Lower lobe of right lung (tissue), 2 donors: Measurements from ENCODE around the gene TAF1A. TPM values are rescaled to one million over a fixed set of nuclear protein-coding genes. Genes with fewer than 3 reads are reported as not detected.

Source experiments
- ATAC-seq, 2 donors: fragments of 200-7000 bp; cut with Tn5 transposase; one replicate each; pipeline ENCODE4 v1.9.1; 2020 to 2022; ENCODE audit warnings: mild to moderate bottlenecking in 2 of 2, moderate library complexity in 2 of 2
- DNase-seq: peaks from one replicate; pipeline ENCODE4 v3.0.0-alpha.2; 2020
- H3K27ac ChIP-seq: fragments of 200-600 bp; one replicate; pipeline ENCODE4 v1.8.0; 2022
- H3K27me3 ChIP-seq: fragments of 200-600 bp; one replicate; pipeline ENCODE4 v1.8.0; 2022; ENCODE audit warnings: low read depth
- H3K36me3 ChIP-seq: fragments of 200-600 bp; one replicate; pipeline ENCODE4 v1.8.0; 2022; ENCODE audit warnings: mild to moderate bottlenecking
- H3K4me1 ChIP-seq: fragments of 200-600 bp; one replicate; pipeline ENCODE4 v1.8.0; 2022
- H3K4me3 ChIP-seq: fragments of 200-600 bp; one replicate; pipeline ENCODE4 v1.8.0; 2022; ENCODE audit warnings: mild to moderate bottlenecking
- H3K9me3 ChIP-seq: fragments of 200-600 bp; one replicate; pipeline ENCODE4 v1.8.0; 2022
- intact Hi-C: fragments of 100-400 bp; cut with DNase I; formaldehyde crosslinking; loops from one replicate; pipeline ENCODE4 v1.11.0; 2022
- total RNA-seq: library from RNA; stranded (reverse); fragmentation: NEBNext Ultra II Directional; extraction: Animal tissue kit (Norgen Biotek cat#: 25700); gene quantifications from one replicate; pipeline ENCODE4 v1.2.1, GENCODE V29; 2021
- TF ChIP-seq, protein P1 (sequence below): fragments of 200-600 bp; IDR thresholded peaks from one replicate; pipeline ENCODE4 v1.8.0; 2022; ENCODE audit warnings: antibody characterized with exemption, mild to moderate bottlenecking
- donor health status: DM: no; HTN: yes; CAD: no; lungs with severe emphysema.

TAF1A gene
- total RNA-seq, 1 donor from 2014 or later, result 9.7 TPM

DNA sequence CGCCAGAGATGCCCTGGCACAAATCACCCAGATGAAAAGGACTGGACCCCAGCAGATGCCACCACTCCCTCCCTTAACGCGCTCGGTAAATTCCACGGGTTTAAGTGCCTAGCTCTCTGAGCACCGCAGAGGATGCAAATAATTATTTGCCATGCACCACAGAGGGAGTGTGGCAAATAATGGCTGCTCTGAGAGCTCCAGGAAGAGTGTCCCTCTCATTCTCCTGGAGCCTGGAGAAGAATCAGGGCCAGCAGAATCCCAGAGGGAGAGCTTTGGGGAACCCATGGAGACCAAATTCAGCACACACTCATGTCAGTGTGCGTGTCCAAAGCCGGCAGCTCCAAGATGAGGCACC, 42.5 kb downstream of the TAF1A start:
- H3K36me3 ChIP-seq, result no peaks in the 10 kb centered on the region
- DNase-seq (no peak), ATAC-seq (no peak)
- H3K27ac ChIP-seq, result no peak overlapping the region
- H3K4me1 ChIP-seq, result no peaks in the 10 kb centered on the region
- no peak overlapping the region for H3K4me3 ChIP-seq
- TF ChIP-seq, protein P1, sequence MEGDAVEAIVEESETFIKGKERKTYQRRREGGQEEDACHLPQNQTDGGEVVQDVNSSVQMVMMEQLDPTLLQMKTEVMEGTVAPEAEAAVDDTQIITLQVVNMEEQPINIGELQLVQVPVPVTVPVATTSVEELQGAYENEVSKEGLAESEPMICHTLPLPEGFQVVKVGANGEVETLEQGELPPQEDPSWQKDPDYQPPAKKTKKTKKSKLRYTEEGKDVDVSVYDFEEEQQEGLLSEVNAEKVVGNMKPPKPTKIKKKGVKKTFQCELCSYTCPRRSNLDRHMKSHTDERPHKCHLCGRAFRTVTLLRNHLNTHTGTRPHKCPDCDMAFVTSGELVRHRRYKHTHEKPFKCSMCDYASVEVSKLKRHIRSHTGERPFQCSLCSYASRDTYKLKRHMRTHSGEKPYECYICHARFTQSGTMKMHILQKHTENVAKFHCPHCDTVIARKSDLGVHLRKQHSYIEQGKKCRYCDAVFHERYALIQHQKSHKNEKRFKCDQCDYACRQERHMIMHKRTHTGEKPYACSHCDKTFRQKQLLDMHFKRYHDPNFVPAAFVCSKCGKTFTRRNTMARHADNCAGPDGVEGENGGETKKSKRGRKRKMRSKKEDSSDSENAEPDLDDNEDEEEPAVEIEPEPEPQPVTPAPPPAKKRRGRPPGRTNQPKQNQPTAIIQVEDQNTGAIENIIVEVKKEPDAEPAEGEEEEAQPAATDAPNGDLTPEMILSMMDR, result no peak
- peaks cover 10% of the 10 kb centered on the region for H3K27me3 ChIP-seq
- H3K9me3 ChIP-seq, result no peaks in the 10 kb centered on the region
- intact Hi-C loops, result no loop called here

DNA sequence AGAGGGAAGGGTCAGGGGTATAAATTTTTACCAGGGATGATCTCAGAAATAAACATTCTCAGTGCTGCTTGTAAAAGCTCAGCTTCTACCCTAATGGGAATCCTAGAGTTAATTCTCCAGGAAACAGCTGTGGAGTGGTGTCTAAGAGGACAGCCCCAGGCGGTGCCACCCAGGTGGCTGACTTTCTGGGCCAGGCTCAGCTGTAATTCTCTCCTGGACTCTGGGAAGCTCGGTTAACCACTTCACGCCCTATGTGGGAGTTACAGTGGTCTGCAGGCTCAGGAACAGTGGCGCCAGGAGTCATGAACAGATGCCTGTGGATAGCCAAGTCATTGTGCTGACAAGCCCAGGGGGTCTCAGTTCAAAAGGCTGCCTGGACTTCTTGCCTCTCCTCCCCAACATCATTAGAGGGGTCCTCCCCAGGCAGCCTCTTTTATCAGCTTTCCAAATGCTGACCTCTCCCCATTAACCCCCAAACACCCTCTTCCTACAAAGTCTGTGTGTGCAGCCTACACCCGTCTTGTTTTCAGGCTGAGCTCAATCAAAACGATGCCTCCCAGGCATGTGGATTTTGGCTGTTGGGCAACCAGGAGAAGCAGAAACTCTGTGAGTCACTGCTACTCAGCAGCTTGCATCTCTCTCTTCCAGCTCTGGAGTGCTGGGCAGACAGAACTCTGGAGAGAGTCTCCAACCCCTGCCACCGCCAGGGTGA, 43.0 kb downstream of the TAF1A start:
- ATAC-seq, result peak; percentile 61 to 66

DNA sequence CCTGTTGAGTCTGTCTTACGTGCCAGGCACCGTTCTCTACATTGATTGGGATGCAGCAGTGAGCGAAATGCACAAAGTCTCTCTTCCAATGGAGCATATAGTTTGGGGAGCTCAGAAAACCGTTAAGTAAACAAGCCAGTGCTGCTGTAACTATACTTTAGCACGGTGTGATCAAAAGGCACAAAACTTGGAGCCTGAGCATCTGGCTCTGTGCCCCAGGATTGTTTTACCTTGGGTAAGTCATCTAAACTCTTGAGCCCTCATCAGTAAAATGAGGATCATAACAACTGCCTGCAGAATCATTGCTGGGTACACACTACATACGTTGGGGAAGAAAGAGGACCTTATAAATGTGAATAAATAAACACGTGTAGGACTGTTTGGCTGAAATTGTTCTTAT, 43.6 kb downstream of the TAF1A start:
- Histone ChIP-seq H3K4me3 (no peak overlapping the region), H3K9me3 (no peaks in the 10 kb centered on the region), H3K27me3 (peaks cover 10% of the 10 kb centered on the region), H3K36me3 (no peaks in the 10 kb centered on the region), H3K4me1 (no peaks in the 10 kb centered on the region), H3K27ac (no peak overlapping the region)
- DNase-seq, result no peak
- intact Hi-C loops, result no loop called here
- TF ChIP-seq, protein P1, result no peak
- ATAC-seq, result no peak

More for the DNA sequence above, 43.0 kb downstream of the TAF1A start:
- Histone ChIP-seq H3K27ac (no peak overlapping the region), H3K36me3 (no peaks in the 10 kb centered on the region), H3K27me3 (peaks cover 10% of the 10 kb centered on the region), H3K4me1 (no peaks in the 10 kb centered on the region), H3K9me3 (no peaks in the 10 kb centered on the region), H3K4me3 (no peak overlapping the region)
- intact Hi-C loops, result no loop called here
- DNase-seq, result no peak
- TF ChIP-seq, protein P1, result no peak

DNA sequence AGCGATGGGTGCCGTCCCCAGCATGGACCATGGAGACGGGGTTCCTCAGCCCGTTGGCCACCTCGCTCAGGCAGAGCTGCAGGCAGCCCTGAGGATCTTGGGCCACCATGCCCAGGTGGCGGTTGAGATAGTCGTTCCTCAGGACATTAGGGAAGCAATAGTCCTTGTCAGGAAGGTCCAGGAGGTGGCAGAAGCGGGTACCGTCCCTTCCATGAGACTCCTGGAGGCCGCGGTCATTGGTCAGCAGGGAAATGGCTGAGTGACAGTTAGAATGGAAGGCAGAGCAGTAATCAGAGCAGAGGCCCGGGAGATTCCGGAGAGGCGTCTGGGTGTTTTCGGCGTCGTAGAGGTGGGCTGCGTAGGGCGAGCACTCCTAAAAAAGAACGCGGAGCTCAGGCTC, 45.9 kb downstream of the TAF1A start:
- Histone ChIP-seq H3K27ac (no peak overlapping the region), H3K27me3 (peaks cover 10% of the 10 kb centered on the region), H3K9me3 (no peaks in the 10 kb centered on the region), H3K4me1 (no peaks in the 10 kb centered on the region), H3K36me3 (no peaks in the 10 kb centered on the region), H3K4me3 (no peak overlapping the region)
- TF ChIP-seq, protein P1, result no peak
- no peak for ATAC-seq
- no peak for DNase-seq
- intact Hi-C loops, result no loop called here

DNA sequence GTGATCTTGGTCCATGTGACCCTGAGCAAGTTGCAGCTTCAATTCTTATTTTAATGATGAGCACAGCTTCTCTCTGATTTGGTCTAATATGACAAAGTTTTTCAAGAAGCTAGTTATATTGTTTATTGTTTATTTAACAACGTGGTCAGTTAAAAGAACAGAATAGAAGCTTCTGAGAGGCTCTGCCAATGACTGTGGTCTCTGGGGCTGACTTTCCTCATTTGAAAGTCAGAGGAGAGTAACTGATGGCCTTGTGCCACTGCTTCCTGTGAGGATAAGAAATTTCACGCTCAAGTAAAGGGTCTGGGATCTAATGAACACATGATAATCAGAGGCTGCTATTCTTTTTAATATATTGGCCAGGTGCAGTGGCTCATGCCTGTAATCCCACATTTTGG, 49.1 kb downstream of the TAF1A start:
- no peaks in the 10 kb centered on the region for H3K9me3 ChIP-seq
- DNase-seq, result no peak
- H3K27me3 ChIP-seq, result no peaks in the 10 kb centered on the region
- no peak overlapping the region for H3K4me3 ChIP-seq
- H3K4me1 ChIP-seq, result no peaks in the 10 kb centered on the region
- TF ChIP-seq, protein P1, result no peak
- no peak for ATAC-seq
- no peak overlapping the region for H3K27ac ChIP-seq
- intact Hi-C loops, result no loop called here
- H3K36me3 ChIP-seq, result no peaks in the 10 kb centered on the region
